Measurements from ENCODE around the gene KRTAP1-1. TPM values are rescaled to one million over a fixed set of nuclear protein-coding genes. Genes with fewer than 3 reads are reported as not detected.
"Not testable (repeated sequence)": the region's sequence is repeated elsewhere in the genome, so short reads cannot be mapped to it uniquely, and the experiment has no call there.

The KRTAP1-1 gene
- total RNA-seq, 3 donors from 2014 or later (not counting 1 experiment from before 2014, with no cell fraction given): not detected

DNA sequence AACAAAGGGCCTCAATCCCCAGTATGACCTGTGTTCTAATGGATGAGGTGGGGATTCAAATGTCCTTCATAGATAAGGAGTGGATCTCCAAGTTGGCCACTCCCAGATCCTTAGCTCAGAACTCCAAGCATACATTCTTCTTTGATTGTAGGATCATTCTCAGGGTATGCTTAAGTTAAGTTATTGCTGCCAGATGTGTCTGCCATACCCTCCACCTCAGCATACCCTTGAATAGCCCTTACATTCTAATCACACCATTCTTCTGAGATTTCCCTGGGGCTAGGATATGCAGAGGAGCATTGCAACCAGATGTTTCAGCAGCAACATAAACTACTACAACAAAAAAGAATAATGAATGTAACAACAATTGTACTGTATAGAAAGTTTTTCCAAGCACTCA, 26.0 kb upstream of the KRTAP1-1 start:
- Histone ChIP-seq H3K27me3 (ENCODE audit: control insufficient read depth, insufficient read depth, low read length) (no peaks in the 10 kb centered on the region), H3K36me3 (ENCODE audit: control insufficient read depth, insufficient read depth, low read length) (no peaks in the 10 kb centered on the region), H3K9me3 (ENCODE audit: control insufficient read depth, insufficient read depth, low read length) (no peaks in the 10 kb centered on the region), H3K4me1 (ENCODE audit: control insufficient read depth, insufficient read depth, low read length) (no peaks in the 10 kb centered on the region), H3K27ac (ENCODE audit: low read length) (no peak overlapping the region), H3K4me3 (ENCODE audit: low read length) (no peak overlapping the region)
- no peaks in the 10 kb centered on the region for H3K9me3 Mint-ChIP-seq
- peaks cover 0 to 3% of the 10 kb centered on the region in 2 donors for H3K27me3 Mint-ChIP-seq (ENCODE audit: low read depth in 2 of 2)
- no peak overlapping the region for H3K4me3 Mint-ChIP-seq
- intact Hi-C loops (cut with micrococcal nuclease): no loop called here
- H3K36me3 Mint-ChIP-seq: no peaks in the 10 kb centered on the region
- ATAC-seq: no peak
- TF ChIP-seq, protein P1, sequence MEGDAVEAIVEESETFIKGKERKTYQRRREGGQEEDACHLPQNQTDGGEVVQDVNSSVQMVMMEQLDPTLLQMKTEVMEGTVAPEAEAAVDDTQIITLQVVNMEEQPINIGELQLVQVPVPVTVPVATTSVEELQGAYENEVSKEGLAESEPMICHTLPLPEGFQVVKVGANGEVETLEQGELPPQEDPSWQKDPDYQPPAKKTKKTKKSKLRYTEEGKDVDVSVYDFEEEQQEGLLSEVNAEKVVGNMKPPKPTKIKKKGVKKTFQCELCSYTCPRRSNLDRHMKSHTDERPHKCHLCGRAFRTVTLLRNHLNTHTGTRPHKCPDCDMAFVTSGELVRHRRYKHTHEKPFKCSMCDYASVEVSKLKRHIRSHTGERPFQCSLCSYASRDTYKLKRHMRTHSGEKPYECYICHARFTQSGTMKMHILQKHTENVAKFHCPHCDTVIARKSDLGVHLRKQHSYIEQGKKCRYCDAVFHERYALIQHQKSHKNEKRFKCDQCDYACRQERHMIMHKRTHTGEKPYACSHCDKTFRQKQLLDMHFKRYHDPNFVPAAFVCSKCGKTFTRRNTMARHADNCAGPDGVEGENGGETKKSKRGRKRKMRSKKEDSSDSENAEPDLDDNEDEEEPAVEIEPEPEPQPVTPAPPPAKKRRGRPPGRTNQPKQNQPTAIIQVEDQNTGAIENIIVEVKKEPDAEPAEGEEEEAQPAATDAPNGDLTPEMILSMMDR (IDR thresholded peaks at IDR 0.05): no peak
- H3K27ac Mint-ChIP-seq: no peak overlapping the region
- no peaks in the 10 kb centered on the region for H3K4me1 Mint-ChIP-seq
- DNase-seq: no peak

- intact Hi-C loops (cut with micrococcal nuclease): no loop called here
- Histone ChIP-seq H3K9me3 (ENCODE audit: control insufficient read depth, insufficient read depth, low read length) (no peaks in the 10 kb centered on the region), H3K4me3 (ENCODE audit: low read length) (no peak within 1 kb of the TSS), H3K4me1 (ENCODE audit: control insufficient read depth, insufficient read depth, low read length) (no peaks in the 10 kb centered on the region), H3K27ac (ENCODE audit: low read length) (no peak within 1 kb of the TSS), H3K36me3 (ENCODE audit: control insufficient read depth, insufficient read depth, low read length) (no peaks in the 10 kb centered on the region), H3K27me3 (ENCODE audit: control insufficient read depth, insufficient read depth, low read length) (no peaks in the 10 kb centered on the region)
- H3K4me3 Mint-ChIP-seq: no peak within 1 kb of the TSS
- ATAC-seq (no peak), DNase-seq (no peak)
- TF ChIP-seq, protein P1 (IDR thresholded peaks at IDR 0.05): no peak
- WGBS (ENCODE audit: insufficient coverage): 86% methylated on average over 5 of the region's 6 CpGs
- peaks cover 0 to 6% of the 10 kb centered on the region in 2 donors for H3K27me3 Mint-ChIP-seq (ENCODE audit: low read depth in 2 of 2)
- no peak within 1 kb of the TSS for H3K27ac Mint-ChIP-seq
- no peaks in the 10 kb centered on the region for H3K9me3 Mint-ChIP-seq
- no peaks in the 10 kb centered on the region for H3K36me3 Mint-ChIP-seq
- no peaks in the 10 kb centered on the region for H3K4me1 Mint-ChIP-seq
These were observed 24.8 kb upstream of the KRTAP1-1 start, which contains the start of gene KRTAP2-4 for GRCh38 chr17:41065829-41066624. Gene KRTAP2-4 (minus strand): TSS chr17:41065879. CDS start chr17:41065845, 34 bp downstream.

DNA sequence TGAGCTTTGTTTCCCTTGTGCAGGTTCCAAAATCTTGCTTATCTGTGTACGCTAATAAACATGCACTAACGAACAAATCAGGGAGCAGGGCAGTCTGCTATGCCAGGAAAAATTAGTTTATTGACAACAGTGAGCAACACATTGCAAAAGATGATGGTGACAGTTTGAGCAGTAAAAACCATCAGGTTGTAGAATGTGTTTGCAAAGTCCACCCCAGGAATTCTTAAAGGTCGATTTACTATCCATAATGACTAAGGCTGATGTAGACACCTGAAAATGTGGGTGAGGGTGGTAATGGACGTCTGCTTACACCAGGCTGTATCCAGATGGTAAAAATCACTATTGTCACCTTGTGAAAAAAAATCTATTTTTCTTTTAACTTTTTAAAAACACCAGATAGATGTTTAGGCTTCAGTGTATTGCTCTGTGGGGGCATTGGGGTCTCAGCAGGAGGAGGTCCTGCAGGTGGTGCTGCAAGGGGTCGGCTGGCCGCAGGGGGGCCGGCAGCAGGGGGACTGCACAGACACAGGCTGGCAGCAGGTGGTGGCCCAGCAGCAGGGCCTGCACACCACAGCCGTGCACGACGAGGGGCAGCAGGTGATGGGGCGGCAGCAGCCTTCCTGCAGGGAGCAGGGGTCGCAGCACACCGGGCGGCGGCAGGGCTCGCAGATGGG, 23.9 kb upstream of the KRTAP1-1 start:
- H3K36me3 Mint-ChIP-seq; intact Hi-C loops (cut with micrococcal nuclease); H3K9me3 ChIP-seq (ENCODE audit: control insufficient read depth, insufficient read depth, low read length); ATAC-seq; H3K4me3 Mint-ChIP-seq; H3K36me3 ChIP-seq (ENCODE audit: control insufficient read depth, insufficient read depth, low read length); DNase-seq; H3K27ac ChIP-seq (ENCODE audit: low read length); H3K4me3 ChIP-seq (ENCODE audit: low read length); H3K4me1 Mint-ChIP-seq; H3K9me3 Mint-ChIP-seq; H3K27ac Mint-ChIP-seq; H3K27me3 ChIP-seq (ENCODE audit: control insufficient read depth, insufficient read depth, low read length); H3K4me1 ChIP-seq (ENCODE audit: control insufficient read depth, insufficient read depth, low read length): not testable (repeated sequence)
- WGBS (ENCODE audit: insufficient coverage): 84% methylated on average over 3 of the region's 16 CpGs
- peaks cover 5 to 15% of the 10 kb centered on the region in 2 donors for H3K27me3 Mint-ChIP-seq (ENCODE audit: low read depth in 2 of 2)

- TF ChIP-seq, protein P1 (IDR thresholded peaks at IDR 0.05): no peak
- no peak for ATAC-seq
- Mint-ChIP-seq H3K4me1 (no peaks in the 10 kb centered on the region), H3K4me3 (no peak overlapping the region), H3K36me3 (no peaks in the 10 kb centered on the region), H3K27ac (no peak overlapping the region), H3K27me3 (ENCODE audit: low read depth in 2 of 2) (peaks cover 7 to 19% of the 10 kb centered on the region in 2 donors), H3K9me3 (no peaks in the 10 kb centered on the region)
- no peak overlapping the region for H3K4me3 ChIP-seq (ENCODE audit: low read length)
- intact Hi-C loops (cut with micrococcal nuclease): no loop called here
- DNase-seq: no peak
- no peaks in the 10 kb centered on the region for H3K27me3 ChIP-seq (ENCODE audit: control insufficient read depth, insufficient read depth, low read length)
- H3K27ac ChIP-seq (ENCODE audit: low read length): no peak overlapping the region
- no peaks in the 10 kb centered on the region for H3K9me3 ChIP-seq (ENCODE audit: control insufficient read depth, insufficient read depth, low read length)
- no peaks in the 10 kb centered on the region for H3K4me1 ChIP-seq (ENCODE audit: control insufficient read depth, insufficient read depth, low read length)
- no peaks in the 10 kb centered on the region for H3K36me3 ChIP-seq (ENCODE audit: control insufficient read depth, insufficient read depth, low read length)
- no CpG with 5 or more reads among the region's 1 CpG for WGBS (ENCODE audit: insufficient coverage)
These were observed 23.1 kb upstream of the KRTAP1-1 start for GRCh38 chr17:41064301-41064700.
